WTC11 (cell line): ENCODE results near the gene ZIC1. TPM values are rescaled to one million over a fixed set of nuclear protein-coding genes. Genes with fewer than 3 reads are reported as not detected.
A peak's percentile ranks its signal among the peaks of the same experiment; 100 is the strongest.

Experiments used
- HMGA2 ChIP-seq: fragments of 250-450 bp; sonication (Bioruptor Pico); IDR thresholded peaks from 2 replicates; pipeline ENCODE4 v1.4.0; 2021; ENCODE audit warnings: mild to moderate bottlenecking, moderate library complexity
- NFE2L1 ChIP-seq: sonication (generic); formaldehyde crosslinking; IDR thresholded peaks from 2 replicates; pipeline ENCODE4 v1.8.1; 2023; ENCODE audit warnings: missing genetic modification reagents
- TCF7 ChIP-seq: sonication (generic); formaldehyde crosslinking; IDR thresholded peaks from 2 replicates; pipeline ENCODE4 v1.8.0; 2022; ENCODE audit warnings: mild to moderate bottlenecking, low read depth, missing genetic modification reagents, moderate library complexity
- ZNF263 ChIP-seq: sonication (generic); formaldehyde crosslinking; IDR thresholded peaks from 2 replicates; pipeline ENCODE4 v1.8.1; 2022; ENCODE audit warnings: low read depth, mild to moderate bottlenecking, moderate library complexity, missing genetic modification reagents
- ZNF317 ChIP-seq: sonication (generic); formaldehyde crosslinking; IDR thresholded peaks from 2 replicates; pipeline ENCODE4 v1.8.1; 2023; ENCODE audit warnings: low read depth, mild to moderate bottlenecking, moderate library complexity, missing genetic modification reagents, borderline replicate concordance
- ZNF671 ChIP-seq: fragments of 250-450 bp; sonication (Bioruptor Pico); IDR thresholded peaks from 2 replicates; pipeline ENCODE4 v1.8.0; 2021; ENCODE audit warnings: mild to moderate bottlenecking
- total RNA-seq: library from RNA; stranded (reverse); gene quantifications from 3 replicates; pipeline ENCODE4 v1.2.3, GENCODE V29; 2021
- TF ChIP-seq, protein P1 (sequence below): fragments of 250-450 bp; sonication (Bioruptor Pico); conservative IDR thresholded peaks from 2 replicates; pipeline ENCODE4 v1.9.0; 2021; ENCODE audit warnings: mild to moderate bottlenecking
- TF ChIP-seq, protein P2 (sequence below): fragments of 250-450 bp; sonication (Bioruptor Pico); IDR thresholded peaks from 2 replicates; pipeline ENCODE4 v1.9.0; 2021; ENCODE audit warnings: mild to moderate bottlenecking
- TF ChIP-seq, protein P3 (sequence below): sonication (generic); formaldehyde crosslinking; IDR thresholded peaks from 2 replicates; pipeline ENCODE4 v1.8.1; 2022; ENCODE audit warnings: missing genetic modification reagents, borderline replicate concordance
- TF ChIP-seq, protein P4 (sequence below): sonication (generic); formaldehyde crosslinking; IDR thresholded peaks from 2 replicates; pipeline ENCODE4 v1.8.1; 2022; ENCODE audit warnings: mild to moderate bottlenecking, missing genetic modification reagents, moderate library complexity, borderline replicate concordance
- TF ChIP-seq, protein P5 (sequence below): sonication (generic); formaldehyde crosslinking; IDR thresholded peaks from 2 replicates; pipeline ENCODE4 v1.8.0; 2022; ENCODE audit warnings: mild to moderate bottlenecking, missing genetic modification reagents
- TF ChIP-seq, protein P6 (sequence below): sonication (generic); formaldehyde crosslinking; IDR thresholded peaks from 2 replicates; pipeline ENCODE4 v1.8.1; 2022; ENCODE audit warnings: low read depth, mild to moderate bottlenecking, moderate library complexity, missing genetic modification reagents, borderline replicate concordance
- TF ChIP-seq, protein P7 (sequence below): sonication (generic); formaldehyde crosslinking; IDR thresholded peaks from 2 replicates; pipeline ENCODE4 v1.8.1; 2023; ENCODE audit warnings: mild to moderate bottlenecking, missing genetic modification reagents, moderate library complexity
- TF ChIP-seq, protein P8 (sequence below): sonication (generic); formaldehyde crosslinking; IDR thresholded peaks from 2 replicates; pipeline ENCODE4 v1.8.1; 2023; ENCODE audit warnings: mild to moderate bottlenecking, missing genetic modification reagents

ZIC1 gene
- total RNA-seq, 1 experiment from 2014 or later, result 59.7 TPM

DNA sequence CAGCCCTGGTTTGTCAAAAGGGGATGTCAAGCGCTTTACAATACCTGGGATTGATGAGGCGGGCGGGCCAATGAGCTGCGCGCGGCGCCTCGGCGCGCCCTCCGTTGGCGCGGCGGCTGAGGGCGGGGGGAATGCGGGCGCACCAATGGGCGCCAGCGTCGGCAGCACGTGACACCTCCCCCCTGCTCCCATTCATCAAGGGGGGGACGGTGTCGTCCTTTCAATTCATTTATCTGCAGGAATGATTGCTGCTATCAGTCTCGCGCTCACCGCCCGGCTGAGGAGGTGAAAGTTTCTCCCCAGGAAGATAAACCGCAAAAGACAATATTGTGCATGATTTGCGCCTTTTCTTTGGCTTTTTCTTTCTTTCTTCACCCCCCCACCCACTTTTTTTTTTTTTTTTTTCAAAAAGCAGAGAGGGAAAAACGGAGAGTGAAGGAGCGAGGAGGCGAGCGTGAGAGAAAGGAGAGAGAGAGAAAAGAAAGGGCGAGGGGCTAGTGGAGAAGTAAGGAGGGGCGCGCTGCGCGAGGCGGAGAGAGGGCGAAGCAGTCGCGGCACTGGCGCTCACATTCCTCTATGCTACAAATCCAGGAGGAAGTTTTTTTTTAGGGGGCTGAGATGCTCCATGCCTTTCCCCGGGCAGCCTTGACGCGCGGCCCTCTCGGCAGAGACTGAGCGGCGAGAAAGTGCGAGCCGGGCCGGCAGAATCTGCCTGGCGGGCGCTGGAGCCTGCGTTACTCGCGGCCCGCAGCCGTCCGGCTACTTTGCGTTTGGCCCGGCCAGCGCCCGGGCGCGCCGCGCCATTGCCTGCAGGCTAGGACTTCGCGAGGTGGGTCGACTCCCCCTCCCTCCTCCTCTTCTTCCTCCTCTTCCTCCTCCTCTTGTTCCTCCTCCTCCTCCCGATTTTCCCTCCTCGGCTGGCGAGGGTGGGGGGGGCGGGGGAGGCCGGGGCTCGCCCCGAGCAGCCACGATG is at the start of gene ZIC1 (continued):
- TF ChIP-seq, protein P1, sequence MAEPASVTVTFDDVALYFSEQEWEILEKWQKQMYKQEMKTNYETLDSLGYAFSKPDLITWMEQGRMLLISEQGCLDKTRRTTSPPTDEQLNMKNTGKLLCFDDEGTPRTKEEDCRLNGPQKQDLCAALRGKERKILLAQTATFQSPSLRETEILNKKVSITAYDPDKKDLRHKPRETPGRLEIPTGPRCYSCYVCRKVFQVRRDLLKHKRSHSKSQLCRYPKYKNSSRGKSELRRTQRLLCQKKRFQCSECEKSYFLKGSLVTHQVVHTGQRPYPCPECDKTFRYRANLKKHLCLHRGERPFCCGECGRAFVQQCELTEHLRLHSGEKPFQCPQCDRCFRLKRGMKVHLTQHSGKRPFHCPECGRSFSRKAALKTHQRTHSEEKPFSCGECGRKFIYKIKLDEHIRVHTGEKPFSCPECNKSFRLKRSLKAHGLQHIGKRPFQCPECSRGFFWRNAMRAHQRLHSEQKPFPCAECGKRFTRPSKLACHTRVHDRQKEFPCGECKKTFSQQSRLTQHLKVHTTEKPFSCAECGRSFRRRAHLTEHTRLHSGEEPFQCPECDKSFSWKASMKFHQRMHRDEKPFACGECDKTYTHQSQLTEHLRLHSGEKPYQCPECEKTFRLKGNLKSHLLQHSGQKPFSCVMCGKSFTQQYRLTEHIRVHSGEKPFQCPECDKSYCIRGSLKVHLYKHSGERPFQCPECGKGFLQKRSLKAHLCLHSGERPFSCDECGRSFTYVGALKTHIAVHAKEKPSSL (CRISPR knock-in tag), result no peak
- TF ChIP-seq ZNF317 (CRISPR knock-in tag) (no peak), ZNF671 (CRISPR knock-in tag) (no peak), ZNF263 (peak; percentile 56), TCF7 (no peak), NFE2L1 (CRISPR knock-in tag) (no peak), HMGA2 (CRISPR knock-in tag) (no peak)
- TF ChIP-seq, protein P2, sequence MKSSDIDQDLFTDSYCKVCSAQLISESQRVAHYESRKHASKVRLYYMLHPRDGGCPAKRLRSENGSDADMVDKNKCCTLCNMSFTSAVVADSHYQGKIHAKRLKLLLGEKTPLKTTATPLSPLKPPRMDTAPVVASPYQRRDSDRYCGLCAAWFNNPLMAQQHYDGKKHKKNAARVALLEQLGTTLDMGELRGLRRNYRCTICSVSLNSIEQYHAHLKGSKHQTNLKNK (CRISPR knock-in tag), result no peak
- TF ChIP-seq, protein P3, sequence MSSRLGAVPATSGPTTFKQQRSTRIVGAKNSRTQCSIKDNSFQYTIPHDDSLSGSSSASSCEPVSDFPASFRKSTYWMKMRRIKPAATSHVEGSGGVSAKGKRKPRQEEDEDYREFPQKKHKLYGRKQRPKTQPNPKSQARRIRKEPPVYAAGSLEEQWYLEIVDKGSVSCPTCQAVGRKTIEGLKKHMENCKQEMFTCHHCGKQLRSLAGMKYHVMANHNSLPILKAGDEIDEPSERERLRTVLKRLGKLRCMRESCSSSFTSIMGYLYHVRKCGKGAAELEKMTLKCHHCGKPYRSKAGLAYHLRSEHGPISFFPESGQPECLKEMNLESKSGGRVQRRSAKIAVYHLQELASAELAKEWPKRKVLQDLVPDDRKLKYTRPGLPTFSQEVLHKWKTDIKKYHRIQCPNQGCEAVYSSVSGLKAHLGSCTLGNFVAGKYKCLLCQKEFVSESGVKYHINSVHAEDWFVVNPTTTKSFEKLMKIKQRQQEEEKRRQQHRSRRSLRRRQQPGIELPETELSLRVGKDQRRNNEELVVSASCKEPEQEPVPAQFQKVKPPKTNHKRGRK (CRISPR knock-in tag), result no peak
- TF ChIP-seq, protein P4, sequence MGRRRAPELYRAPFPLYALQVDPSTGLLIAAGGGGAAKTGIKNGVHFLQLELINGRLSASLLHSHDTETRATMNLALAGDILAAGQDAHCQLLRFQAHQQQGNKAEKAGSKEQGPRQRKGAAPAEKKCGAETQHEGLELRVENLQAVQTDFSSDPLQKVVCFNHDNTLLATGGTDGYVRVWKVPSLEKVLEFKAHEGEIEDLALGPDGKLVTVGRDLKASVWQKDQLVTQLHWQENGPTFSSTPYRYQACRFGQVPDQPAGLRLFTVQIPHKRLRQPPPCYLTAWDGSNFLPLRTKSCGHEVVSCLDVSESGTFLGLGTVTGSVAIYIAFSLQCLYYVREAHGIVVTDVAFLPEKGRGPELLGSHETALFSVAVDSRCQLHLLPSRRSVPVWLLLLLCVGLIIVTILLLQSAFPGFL (CRISPR knock-in tag), result no peak
- TF ChIP-seq, protein P5, sequence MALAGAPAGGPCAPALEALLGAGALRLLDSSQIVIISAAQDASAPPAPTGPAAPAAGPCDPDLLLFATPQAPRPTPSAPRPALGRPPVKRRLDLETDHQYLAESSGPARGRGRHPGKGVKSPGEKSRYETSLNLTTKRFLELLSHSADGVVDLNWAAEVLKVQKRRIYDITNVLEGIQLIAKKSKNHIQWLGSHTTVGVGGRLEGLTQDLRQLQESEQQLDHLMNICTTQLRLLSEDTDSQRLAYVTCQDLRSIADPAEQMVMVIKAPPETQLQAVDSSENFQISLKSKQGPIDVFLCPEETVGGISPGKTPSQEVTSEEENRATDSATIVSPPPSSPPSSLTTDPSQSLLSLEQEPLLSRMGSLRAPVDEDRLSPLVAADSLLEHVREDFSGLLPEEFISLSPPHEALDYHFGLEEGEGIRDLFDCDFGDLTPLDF, result no peak
- TF ChIP-seq, protein P6, sequence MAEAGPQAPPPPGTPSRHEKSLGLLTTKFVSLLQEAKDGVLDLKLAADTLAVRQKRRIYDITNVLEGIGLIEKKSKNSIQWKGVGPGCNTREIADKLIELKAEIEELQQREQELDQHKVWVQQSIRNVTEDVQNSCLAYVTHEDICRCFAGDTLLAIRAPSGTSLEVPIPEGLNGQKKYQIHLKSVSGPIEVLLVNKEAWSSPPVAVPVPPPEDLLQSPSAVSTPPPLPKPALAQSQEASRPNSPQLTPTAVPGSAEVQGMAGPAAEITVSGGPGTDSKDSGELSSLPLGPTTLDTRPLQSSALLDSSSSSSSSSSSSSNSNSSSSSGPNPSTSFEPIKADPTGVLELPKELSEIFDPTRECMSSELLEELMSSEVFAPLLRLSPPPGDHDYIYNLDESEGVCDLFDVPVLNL (CRISPR knock-in tag), result no peak
- TF ChIP-seq, protein P7, sequence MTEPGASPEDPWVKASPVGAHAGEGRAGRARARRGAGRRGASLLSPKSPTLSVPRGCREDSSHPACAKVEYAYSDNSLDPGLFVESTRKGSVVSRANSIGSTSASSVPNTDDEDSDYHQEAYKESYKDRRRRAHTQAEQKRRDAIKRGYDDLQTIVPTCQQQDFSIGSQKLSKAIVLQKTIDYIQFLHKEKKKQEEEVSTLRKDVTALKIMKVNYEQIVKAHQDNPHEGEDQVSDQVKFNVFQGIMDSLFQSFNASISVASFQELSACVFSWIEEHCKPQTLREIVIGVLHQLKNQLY, result no peak
- TF ChIP-seq, protein P8, sequence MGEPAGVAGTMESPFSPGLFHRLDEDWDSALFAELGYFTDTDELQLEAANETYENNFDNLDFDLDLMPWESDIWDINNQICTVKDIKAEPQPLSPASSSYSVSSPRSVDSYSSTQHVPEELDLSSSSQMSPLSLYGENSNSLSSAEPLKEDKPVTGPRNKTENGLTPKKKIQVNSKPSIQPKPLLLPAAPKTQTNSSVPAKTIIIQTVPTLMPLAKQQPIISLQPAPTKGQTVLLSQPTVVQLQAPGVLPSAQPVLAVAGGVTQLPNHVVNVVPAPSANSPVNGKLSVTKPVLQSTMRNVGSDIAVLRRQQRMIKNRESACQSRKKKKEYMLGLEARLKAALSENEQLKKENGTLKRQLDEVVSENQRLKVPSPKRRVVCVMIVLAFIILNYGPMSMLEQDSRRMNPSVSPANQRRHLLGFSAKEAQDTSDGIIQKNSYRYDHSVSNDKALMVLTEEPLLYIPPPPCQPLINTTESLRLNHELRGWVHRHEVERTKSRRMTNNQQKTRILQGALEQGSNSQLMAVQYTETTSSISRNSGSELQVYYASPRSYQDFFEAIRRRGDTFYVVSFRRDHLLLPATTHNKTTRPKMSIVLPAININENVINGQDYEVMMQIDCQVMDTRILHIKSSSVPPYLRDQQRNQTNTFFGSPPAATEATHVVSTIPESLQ, result no peak
